Measurements from ENCODE around the gene KDM4B. TPM values are rescaled to one million over a fixed set of nuclear protein-coding genes. Genes with fewer than 3 reads are reported as not detected.

KDM4B gene
- total RNA-seq, 2 donors from 2014 or later: 49.1 to 54.0 TPM

GRCh38 chr19:5115771-5116202 lies 146.9 kb downstream of the KDM4B start:
- DNase-seq (ENCODE audit: low spot score) (no peak), ATAC-seq (ENCODE audit: insufficient number of reproducible peaks, low FRiP score, low read depth) (no peak)
- Histone ChIP-seq H3K9me3 (no peaks in the 10 kb centered on the region), H3K27ac (no peak overlapping the region), H3K4me1 (ENCODE audit: control insufficient read depth in 1 of 2, low read depth in 2 of 2) (no peaks in the 10 kb centered on the region), H3K4me3 (no peak overlapping the region), H3K36me3 (peaks cover 43% of the 10 kb centered on the region), H3K27me3 (replicated peaks; ENCODE audit: insufficient read depth) (no peaks in the 10 kb centered on the region)
- no peak for TF ChIP-seq CTCF (IDR thresholded peaks at IDR 0.05)

- H3K9me3 ChIP-seq: no peaks in the 10 kb centered on the region
- no peaks in the 10 kb centered on the region for H3K4me1 ChIP-seq (ENCODE audit: control insufficient read depth in 1 of 2, low read depth in 2 of 2)
- DNase-seq (ENCODE audit: low spot score): no peak
- no peak for ATAC-seq (ENCODE audit: insufficient number of reproducible peaks, low FRiP score, low read depth)
- H3K27me3 ChIP-seq (replicated peaks; ENCODE audit: insufficient read depth): no peaks in the 10 kb centered on the region
- peaks cover 43% of the 10 kb centered on the region for H3K36me3 ChIP-seq
- H3K4me3 ChIP-seq: no peak overlapping the region
- no peak for TF ChIP-seq CTCF (IDR thresholded peaks at IDR 0.05)
- H3K27ac ChIP-seq: no peak overlapping the region
These were observed 147.4 kb downstream of the KDM4B start for GRCh38 chr19:5116292-5116691.

GRCh38 chr19:5117421-5117820 lies 148.5 kb downstream of the KDM4B start:
- ATAC-seq (ENCODE audit: insufficient number of reproducible peaks, low FRiP score, low read depth) (no peak), DNase-seq (ENCODE audit: low spot score) (no peak)
- TF ChIP-seq CTCF (IDR thresholded peaks at IDR 0.05): no peak
- Histone ChIP-seq H3K9me3 (no peaks in the 10 kb centered on the region), H3K27me3 (replicated peaks; ENCODE audit: insufficient read depth) (no peaks in the 10 kb centered on the region), H3K4me1 (ENCODE audit: control insufficient read depth in 1 of 2, low read depth in 2 of 2) (no peaks in the 10 kb centered on the region), H3K36me3 (peaks cover 34% of the 10 kb centered on the region), H3K27ac (no peak overlapping the region), H3K4me3 (no peak overlapping the region)

- no peaks in the 10 kb centered on the region for H3K9me3 ChIP-seq
- DNase-seq (ENCODE audit: low spot score) (no peak), ATAC-seq (ENCODE audit: insufficient number of reproducible peaks, low FRiP score, low read depth) (no peak)
- TF ChIP-seq CTCF (IDR thresholded peaks at IDR 0.05): no peak
- H3K4me1 ChIP-seq (ENCODE audit: control insufficient read depth in 1 of 2, low read depth in 2 of 2): no peaks in the 10 kb centered on the region
- no peaks in the 10 kb centered on the region for H3K27me3 ChIP-seq (replicated peaks; ENCODE audit: insufficient read depth)
- peaks cover 32% of the 10 kb centered on the region for H3K36me3 ChIP-seq
- H3K4me3 ChIP-seq: no peak overlapping the region
- H3K27ac ChIP-seq: no peak overlapping the region
These were observed 149.1 kb downstream of the KDM4B start for GRCh38 chr19:5118026-5118425.

GRCh38 chr19:5119297-5119998 lies 150.5 kb downstream of the KDM4B start:
- H3K9me3 ChIP-seq: no peaks in the 10 kb centered on the region
- no peaks in the 10 kb centered on the region for H3K4me1 ChIP-seq (ENCODE audit: control insufficient read depth in 1 of 2, low read depth in 2 of 2)
- no peak overlapping the region for H3K4me3 ChIP-seq
- no peak for ATAC-seq (ENCODE audit: insufficient number of reproducible peaks, low FRiP score, low read depth)
- H3K27ac ChIP-seq: no peak overlapping the region
- peaks cover 31% of the 10 kb centered on the region for H3K36me3 ChIP-seq
- no peak for DNase-seq (ENCODE audit: low spot score)
- TF ChIP-seq CTCF (IDR thresholded peaks at IDR 0.05): no peak
- no peaks in the 10 kb centered on the region for H3K27me3 ChIP-seq (replicated peaks; ENCODE audit: insufficient read depth)

Measured in thoracic aorta (tissue), 2 donors.